K562 (cell line): ENCODE results near the gene NPM3. TPM values are rescaled to one million over a fixed set of nuclear protein-coding genes. Genes with fewer than 3 reads are reported as not detected.

Experiments used
- BCL6 ChIP-seq: fragments of 250-450 bp; sonication (Bioruptor Pico); IDR thresholded peaks from 2 replicates; pipeline ENCODE4 v1.4.0; 2020
- CAMTA2 ChIP-seq: fragments of 250-450 bp; sonication (Bioruptor Pico); conservative IDR thresholded peaks from 2 replicates; pipeline ENCODE4 v1.5.1; 2022
- ETS2 ChIP-seq: IDR thresholded peaks from 2 replicates; pipeline ENCODE4 v1.6.1; 2016; ENCODE audit warnings: borderline replicate concordance, missing genetic modification characterization, mild to moderate bottlenecking, moderate library complexity, missing compliant biosample characterization; ENCODE audit not compliant: poor library complexity, severe bottlenecking
- FOXJ2 ChIP-seq: fragments of 200-800 bp; sonication (Bioruptor generic); IDR thresholded peaks from 2 replicates; pipeline ENCODE4 v1.6.1; 2016; ENCODE audit warnings: missing genetic modification characterization, missing compliant biosample characterization
- GTF2E2 ChIP-seq: fragments of 200-800 bp; sonication (Bioruptor generic); IDR thresholded peaks from 2 replicates; pipeline ENCODE4 v1.6.1; 2016; ENCODE audit warnings: missing genetic modification characterization, missing compliant biosample characterization
- NCOA1 ChIP-seq: fragments of 450-650 bp; IDR thresholded peaks from 2 replicates; pipeline ENCODE4 v1.6.1; 2016; ENCODE audit warnings: low read depth
- NR4A1 ChIP-seq, 2 experiments: fragments of 250-450 bp in 1 of 2; fragments of 450-650 bp in 1 of 2; sonication (Bioruptor Pico) in 1 of 2; IDR thresholded peaks; 2 replicates each; pipeline versions ENCODE4 v1.4.0 to v1.6.1; 2016 to 2020; ENCODE audit warnings: mild to moderate bottlenecking in 2 of 2, missing compliant biosample characterization in 1 of 2, missing genetic modification characterization in 1 of 2, moderate library complexity in 1 of 2
- ZNF316 ChIP-seq: fragments of 450-650 bp; IDR thresholded peaks from 2 replicates; pipeline ENCODE4 v1.6.1; 2016
- ZNF785 ChIP-seq: fragments of 250-450 bp; sonication (Bioruptor Pico); IDR thresholded peaks from 2 replicates; pipeline ENCODE4 v1.4.0; 2020; ENCODE audit warnings: mild to moderate bottlenecking
- polyA plus RNA-seq, 8 experiments: library from polyadenylated mRNA; depleted of rRNA in 4 of 8; stranded (reverse) in 5 of 8; unstranded in 3 of 8; fragments of >200 nt; fragmentation: Nextera tagmentation in 2 of 8; fragmentation: Illumina TruSeq in 1 of 8; extraction: Ambion mirVana in 2 of 8; extraction: Trizol in 1 of 8; gene quantifications; 2 replicates each; pipeline versions ENCODE4 v1.2.1 to v1.2.3, GENCODE V29; 2011 to 2014; ENCODE audit warnings: inconsistent platforms in 1 of 8, missing spikeins in 1 of 8
- total RNA-seq, 7 experiments: library from RNA; depleted of rRNA in 6 of 7; stranded (reverse); fragments of >200 nt in 6 of 7; fragmentation: Illumina TruSeq in 2 of 7; extraction: Trizol in 2 of 7; gene quantifications; 2 replicates each; pipeline versions ENCODE4 v1.2.1 to v1.2.3, GENCODE V29; 2011 to 2021; ENCODE audit warnings: low replicate concordance in 1 of 7
- TF ChIP-seq, protein P1 (sequence below): sonication (generic); formaldehyde crosslinking; IDR thresholded peaks from 2 replicates; pipeline ENCODE4 v1.8.0; 2022; ENCODE audit warnings: mild to moderate bottlenecking, missing genetic modification reagents
- TF ChIP-seq, protein P2 (sequence below): fragments of 450-650 bp; IDR thresholded peaks from 2 replicates; pipeline ENCODE4 v1.6.1; 2017; ENCODE audit warnings: antibody characterized with exemption, mild to moderate bottlenecking
- TF ChIP-seq, protein P3 (sequence below): fragments of 250-450 bp; sonication (Bioruptor Pico); IDR thresholded peaks from 2 replicates; pipeline ENCODE4 v1.4.0; 2020; ENCODE audit warnings: mild to moderate bottlenecking
- TF ChIP-seq, protein P4 (sequence below): fragments of 450-650 bp; formaldehyde crosslinking; IDR thresholded peaks from 2 replicates; pipeline ENCODE4 v1.4.0; 2022; ENCODE audit warnings: mild to moderate bottlenecking, moderate library complexity
- TF ChIP-seq, protein P5 (sequence below): fragments of 250-450 bp; sonication (Bioruptor Pico); IDR thresholded peaks from 2 replicates; pipeline ENCODE4 v1.9.0; 2021; ENCODE audit warnings: mild to moderate bottlenecking, inconsistent platforms
- TF ChIP-seq, protein P6 (sequence below): sonication (generic); formaldehyde crosslinking; IDR thresholded peaks from 2 replicates; pipeline ENCODE4 v1.8.0; 2022; ENCODE audit warnings: missing genetic modification reagents, mild to moderate bottlenecking, moderate library complexity, borderline replicate concordance

The NPM3 gene
- total and polyA plus RNA-seq, 9 of the 15 experiments (the other 6 are each of a cell fraction or from before 2014, with no cell fraction given): 15.2 to 239 (median 114) TPM

DNA sequence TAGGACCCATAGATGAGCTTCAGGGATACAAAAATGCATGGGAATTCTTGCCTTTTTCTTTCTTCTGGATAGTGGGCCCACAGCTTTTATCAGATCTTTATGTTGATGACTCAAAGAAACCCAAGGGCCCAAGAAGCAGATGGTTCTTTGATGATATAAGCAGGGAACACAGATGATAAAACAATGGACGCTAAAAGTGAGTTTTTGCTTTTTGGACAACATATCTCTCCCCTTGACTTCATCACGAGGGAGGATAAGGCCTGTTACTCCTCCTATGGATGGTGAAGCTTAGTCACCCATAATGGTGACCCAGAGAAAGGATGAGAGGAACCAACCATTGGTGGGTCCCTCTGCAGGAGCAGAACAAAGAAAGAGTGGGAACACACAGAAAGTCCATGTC, 41.5 kb upstream of the NPM3 start (continued):
- TF ChIP-seq, protein P1, sequence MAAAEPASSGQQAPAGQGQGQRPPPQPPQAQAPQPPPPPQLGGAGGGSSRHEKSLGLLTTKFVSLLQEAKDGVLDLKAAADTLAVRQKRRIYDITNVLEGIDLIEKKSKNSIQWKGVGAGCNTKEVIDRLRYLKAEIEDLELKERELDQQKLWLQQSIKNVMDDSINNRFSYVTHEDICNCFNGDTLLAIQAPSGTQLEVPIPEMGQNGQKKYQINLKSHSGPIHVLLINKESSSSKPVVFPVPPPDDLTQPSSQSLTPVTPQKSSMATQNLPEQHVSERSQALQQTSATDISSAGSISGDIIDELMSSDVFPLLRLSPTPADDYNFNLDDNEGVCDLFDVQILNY (CRISPR knock-in tag): no peak
- TF ChIP-seq, protein P2, sequence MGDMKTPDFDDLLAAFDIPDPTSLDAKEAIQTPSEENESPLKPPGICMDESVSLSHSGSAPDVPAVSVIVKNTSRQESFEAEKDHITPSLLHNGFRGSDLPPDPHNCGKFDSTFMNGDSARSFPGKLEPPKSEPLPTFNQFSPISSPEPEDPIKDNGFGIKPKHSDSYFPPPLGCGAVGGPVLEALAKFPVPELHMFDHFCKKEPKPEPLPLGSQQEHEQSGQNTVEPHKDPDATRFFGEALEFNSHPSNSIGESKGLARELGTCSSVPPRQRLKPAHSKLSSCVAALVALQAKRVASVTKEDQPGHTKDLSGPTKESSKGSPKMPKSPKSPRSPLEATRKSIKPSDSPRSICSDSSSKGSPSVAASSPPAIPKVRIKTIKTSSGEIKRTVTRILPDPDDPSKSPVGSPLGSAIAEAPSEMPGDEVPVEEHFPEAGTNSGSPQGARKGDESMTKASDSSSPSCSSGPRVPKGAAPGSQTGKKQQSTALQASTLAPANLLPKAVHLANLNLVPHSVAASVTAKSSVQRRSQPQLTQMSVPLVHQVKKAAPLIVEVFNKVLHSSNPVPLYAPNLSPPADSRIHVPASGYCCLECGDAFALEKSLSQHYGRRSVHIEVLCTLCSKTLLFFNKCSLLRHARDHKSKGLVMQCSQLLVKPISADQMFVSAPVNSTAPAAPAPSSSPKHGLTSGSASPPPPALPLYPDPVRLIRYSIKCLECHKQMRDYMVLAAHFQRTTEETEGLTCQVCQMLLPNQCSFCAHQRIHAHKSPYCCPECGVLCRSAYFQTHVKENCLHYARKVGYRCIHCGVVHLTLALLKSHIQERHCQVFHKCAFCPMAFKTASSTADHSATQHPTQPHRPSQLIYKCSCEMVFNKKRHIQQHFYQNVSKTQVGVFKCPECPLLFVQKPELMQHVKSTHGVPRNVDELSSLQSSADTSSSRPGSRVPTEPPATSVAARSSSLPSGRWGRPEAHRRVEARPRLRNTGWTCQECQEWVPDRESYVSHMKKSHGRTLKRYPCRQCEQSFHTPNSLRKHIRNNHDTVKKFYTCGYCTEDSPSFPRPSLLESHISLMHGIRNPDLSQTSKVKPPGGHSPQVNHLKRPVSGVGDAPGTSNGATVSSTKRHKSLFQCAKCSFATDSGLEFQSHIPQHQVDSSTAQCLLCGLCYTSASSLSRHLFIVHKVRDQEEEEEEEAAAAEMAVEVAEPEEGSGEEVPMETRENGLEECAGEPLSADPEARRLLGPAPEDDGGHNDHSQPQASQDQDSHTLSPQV: peak; percentile 67
- no peak for TF ChIP-seq NR4A1 (CRISPR knock-in tag; IDR thresholded peaks at IDR 0.05)
- no peak for TF ChIP-seq NR4A1 (tag; IDR thresholded peaks at IDR 0.05)
- TF ChIP-seq, protein P3, sequence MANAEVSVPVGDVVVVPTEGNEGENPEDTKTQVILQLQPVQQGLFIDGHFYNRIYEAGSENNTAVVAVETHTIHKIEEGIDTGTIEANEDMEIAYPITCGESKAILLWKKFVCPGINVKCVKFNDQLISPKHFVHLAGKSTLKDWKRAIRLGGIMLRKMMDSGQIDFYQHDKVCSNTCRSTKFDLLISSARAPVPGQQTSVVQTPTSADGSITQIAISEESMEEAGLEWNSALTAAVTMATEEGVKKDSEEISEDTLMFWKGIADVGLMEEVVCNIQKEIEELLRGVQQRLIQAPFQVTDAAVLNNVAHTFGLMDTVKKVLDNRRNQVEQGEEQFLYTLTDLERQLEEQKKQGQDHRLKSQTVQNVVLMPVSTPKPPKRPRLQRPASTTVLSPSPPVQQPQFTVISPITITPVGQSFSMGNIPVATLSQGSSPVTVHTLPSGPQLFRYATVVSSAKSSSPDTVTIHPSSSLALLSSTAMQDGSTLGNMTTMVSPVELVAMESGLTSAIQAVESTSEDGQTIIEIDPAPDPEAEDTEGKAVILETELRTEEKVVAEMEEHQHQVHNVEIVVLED (CRISPR knock-in tag): no peak
- TF ChIP-seq FOXJ2 (tag): no peak
- TF ChIP-seq GTF2E2 (tag): no peak
- TF ChIP-seq ETS2 (tag): no peak
- no peak for TF ChIP-seq BCL6
- no peak for TF ChIP-seq ZNF316
- TF ChIP-seq, protein P4, sequence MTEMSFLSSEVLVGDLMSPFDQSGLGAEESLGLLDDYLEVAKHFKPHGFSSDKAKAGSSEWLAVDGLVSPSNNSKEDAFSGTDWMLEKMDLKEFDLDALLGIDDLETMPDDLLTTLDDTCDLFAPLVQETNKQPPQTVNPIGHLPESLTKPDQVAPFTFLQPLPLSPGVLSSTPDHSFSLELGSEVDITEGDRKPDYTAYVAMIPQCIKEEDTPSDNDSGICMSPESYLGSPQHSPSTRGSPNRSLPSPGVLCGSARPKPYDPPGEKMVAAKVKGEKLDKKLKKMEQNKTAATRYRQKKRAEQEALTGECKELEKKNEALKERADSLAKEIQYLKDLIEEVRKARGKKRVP (CRISPR knock-in tag): no peak
- TF ChIP-seq, protein P5, sequence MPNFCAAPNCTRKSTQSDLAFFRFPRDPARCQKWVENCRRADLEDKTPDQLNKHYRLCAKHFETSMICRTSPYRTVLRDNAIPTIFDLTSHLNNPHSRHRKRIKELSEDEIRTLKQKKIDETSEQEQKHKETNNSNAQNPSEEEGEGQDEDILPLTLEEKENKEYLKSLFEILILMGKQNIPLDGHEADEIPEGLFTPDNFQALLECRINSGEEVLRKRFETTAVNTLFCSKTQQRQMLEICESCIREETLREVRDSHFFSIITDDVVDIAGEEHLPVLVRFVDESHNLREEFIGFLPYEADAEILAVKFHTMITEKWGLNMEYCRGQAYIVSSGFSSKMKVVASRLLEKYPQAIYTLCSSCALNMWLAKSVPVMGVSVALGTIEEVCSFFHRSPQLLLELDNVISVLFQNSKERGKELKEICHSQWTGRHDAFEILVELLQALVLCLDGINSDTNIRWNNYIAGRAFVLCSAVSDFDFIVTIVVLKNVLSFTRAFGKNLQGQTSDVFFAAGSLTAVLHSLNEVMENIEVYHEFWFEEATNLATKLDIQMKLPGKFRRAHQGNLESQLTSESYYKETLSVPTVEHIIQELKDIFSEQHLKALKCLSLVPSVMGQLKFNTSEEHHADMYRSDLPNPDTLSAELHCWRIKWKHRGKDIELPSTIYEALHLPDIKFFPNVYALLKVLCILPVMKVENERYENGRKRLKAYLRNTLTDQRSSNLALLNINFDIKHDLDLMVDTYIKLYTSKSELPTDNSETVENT (CRISPR knock-in tag): no peak
- TF ChIP-seq CAMTA2: no peak
- TF ChIP-seq NCOA1: peak; percentile 63; the same call in 1 of the 2 replicates
- no peak for TF ChIP-seq ZNF785 (CRISPR knock-in tag)
- TF ChIP-seq, protein P6, sequence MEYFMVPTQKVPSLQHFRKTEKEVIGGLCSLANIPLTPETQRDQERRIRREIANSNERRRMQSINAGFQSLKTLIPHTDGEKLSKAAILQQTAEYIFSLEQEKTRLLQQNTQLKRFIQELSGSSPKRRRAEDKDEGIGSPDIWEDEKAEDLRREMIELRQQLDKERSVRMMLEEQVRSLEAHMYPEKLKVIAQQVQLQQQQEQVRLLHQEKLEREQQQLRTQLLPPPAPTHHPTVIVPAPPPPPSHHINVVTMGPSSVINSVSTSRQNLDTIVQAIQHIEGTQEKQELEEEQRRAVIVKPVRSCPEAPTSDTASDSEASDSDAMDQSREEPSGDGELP (CRISPR knock-in tag): no peak
